ENCODE measurements around the gene PTPRS.

- no peak for TF ChIP-seq POLR2A (IDR thresholded peaks at IDR 0.05)
- TF ChIP-seq CTCF (IDR thresholded peaks at IDR 0.05) = no peak
Observed at GRCh38 chr19:5303208-5303607, 37.4 kb downstream of the PTPRS start.

Data from right lobe of liver (tissue), 4 donors.